IPS DF 4.7 (cell line): ENCODE results near the gene WBP1.

ENCODE experiments used
- DNase-seq: peaks from one replicate; pipeline ENCODE4 v3.0.0-alpha.2; 2013; ENCODE audit warnings: low spot score; ENCODE audit errors: extremely low read depth

Gene WBP1

GRCh38 chr2:74502147-74502719 lies 44.0 kb downstream of the WBP1 start:
- DNase-seq: no peak

DNA sequence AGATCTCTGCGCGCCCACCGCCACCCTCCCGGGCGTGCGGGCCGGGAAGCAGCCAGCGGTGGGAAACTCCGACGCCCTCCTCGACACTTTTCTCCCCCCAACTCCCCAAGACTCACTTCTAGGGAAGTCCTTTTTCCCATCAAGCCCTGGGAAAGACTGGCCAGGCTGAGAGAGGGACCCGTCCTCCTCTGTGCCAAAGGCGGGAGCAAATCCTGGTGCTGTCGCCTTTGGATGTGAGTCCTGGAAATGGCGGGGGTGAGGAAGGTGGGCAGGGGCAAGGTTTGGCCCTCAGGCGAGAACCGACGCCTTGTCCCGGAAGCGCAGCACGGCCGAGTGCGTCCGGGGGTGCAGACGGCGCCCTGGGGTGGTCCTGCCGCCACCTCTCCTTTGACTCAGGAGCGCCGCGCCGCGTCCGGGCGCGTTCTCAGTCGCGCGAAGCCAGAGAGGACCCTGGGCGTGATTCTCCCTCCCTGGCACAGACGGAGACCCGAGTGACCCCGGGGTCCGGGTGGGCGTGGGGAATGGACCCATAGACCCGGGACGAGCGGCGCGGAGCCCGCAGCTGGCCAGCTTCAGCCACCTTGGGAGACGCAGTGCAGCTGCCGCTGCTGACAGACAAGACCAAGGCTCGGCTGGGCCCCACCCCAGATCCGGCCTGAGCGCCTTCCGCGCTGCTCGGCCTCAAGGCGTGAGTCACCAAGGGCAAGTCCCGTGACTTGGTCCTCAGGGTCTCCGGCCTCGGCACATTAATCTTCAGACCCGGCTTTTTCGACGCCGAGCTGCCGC lies 44.7 kb downstream of the WBP1 start:
- no peak for DNase-seq

DNA sequence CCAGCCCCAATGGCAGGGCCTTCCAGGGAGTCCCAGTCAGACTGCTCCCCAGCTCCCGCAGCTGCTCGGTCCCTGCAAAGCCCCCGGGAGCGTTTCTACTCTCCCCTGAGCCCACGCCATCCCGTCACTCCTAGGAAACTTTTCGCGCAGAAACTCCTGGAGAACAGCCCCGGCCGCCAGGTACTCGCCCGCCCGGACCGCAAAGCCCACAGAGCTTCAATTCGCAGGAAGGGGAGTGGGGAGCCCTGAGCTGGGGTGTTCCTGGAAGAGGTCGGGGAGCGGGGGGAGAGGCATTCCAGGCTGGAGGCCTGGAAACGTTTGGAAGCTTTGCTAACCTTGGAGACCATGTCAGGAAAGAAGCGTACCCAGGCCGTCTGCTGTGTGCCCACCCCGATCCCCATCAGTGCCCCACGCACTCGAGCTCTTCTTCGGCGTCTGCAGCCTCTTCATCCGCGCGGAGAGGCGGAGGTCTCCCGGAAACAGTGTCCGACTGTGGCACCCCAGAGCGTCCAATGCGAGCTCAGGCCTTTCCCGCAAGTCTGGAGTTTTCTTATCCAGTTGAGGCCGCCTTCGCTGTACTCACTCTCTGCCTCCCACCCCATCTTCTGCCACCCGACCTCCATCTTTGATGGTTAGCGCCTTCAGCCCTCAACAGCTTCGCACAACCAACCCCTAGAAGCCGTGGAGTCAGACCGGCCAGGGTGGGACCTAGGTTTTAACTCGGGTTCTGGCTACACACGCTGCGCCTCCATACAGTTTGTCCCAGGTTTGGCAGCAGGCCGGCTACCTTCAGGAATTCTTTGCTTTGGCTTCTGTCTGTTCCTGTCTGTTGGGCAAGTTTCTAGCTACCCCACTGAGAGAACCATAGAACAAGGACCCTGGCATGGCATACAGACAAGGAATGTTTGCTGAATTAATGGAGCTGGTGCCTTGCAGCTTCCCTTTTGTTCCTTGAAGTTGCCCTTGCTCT lies 45.6 kb downstream of the WBP1 start:
- no peak for DNase-seq

- DNase-seq: no peak
Observed at GRCh38 chr2:74504591-74504990, 46.4 kb downstream of the WBP1 start.

DNA sequence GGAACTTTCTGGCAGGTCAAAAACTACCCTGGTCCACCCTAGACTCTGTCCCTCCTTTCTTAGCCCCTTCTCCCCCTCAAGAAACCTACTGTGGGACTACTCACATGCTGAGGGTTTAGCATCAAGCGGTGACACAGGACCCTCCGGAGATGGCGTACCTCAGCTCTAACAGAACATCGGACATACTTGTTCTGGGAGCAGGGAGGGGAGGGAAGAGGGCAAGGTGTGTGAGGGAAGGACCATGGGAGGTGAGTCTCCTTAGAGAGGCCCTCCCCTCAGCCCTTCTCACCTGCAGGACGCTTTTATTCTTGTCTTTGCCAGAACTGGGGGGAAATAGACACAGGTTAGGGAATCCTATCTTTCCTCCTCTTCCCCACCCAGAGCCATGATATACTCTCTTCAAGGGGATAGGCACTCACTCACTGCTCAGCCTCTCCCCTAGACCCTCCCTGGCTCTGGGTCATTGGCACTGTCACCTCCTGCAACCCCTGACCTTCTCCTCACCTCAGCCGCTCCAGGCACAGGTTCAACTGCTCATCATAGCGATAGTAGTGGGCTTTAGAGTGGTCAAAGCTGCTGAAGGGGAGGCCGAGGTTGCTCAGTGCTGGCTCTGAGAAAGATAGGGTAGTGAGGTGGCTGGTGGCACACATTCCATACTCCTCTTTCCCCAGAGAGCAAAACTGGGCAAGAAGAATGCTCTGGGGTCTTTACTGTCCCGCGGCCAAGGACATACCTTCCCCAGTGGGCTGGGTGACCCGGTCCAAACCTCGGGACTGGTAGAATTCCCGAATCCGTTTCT lies 47.4 kb downstream of the WBP1 start:
- DNase-seq: no peak

DNA sequence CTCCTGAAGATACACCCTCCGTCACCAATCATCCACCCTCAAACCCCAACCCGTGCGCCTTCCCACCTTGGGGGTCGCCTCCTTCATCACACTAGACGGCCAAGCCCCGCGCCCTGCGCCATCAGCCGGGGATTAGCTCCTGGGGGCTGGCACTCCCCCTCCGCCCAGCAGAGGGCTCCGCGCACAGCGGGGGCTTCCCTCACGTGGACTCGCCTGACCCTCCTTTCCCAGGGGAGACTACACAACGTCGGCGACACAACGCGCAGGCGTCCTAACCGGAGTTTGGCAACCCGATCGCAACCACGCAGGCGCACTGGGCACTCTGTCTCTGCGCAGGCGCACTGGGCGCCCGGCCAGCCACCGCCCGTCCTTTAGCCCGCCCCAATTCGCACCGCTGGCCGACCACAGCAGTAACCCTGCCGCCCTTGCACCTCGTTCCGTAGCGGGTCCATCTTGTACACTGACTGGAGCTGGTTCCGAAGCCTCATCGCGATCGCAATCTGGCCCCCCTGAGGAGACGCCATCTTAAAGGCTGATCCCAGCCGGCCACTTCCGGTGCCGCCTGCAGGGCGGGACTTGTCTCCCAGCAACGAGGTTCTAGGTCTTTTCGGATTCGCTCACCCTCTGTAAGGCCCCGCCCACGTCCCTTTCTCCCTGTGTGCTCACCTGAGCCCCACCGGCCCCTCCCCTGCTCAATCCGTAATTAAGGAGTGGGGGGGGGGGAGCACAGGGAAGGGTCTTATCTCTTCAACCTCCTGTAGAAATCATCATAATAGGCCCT lies 49.1 kb downstream of the WBP1 start, which contains the start of gene PCGF1:
PCGF1 (minus strand) TSS at position 551 of the 781 bp plus-strand sequence; CDS start at position 524, 27 bp downstream.
- DNase-seq: peak; percentile 98

- no peak for DNase-seq
Observed at GRCh38 chr2:74507926-74508520, 49.8 kb downstream of the WBP1 start.

DNA sequence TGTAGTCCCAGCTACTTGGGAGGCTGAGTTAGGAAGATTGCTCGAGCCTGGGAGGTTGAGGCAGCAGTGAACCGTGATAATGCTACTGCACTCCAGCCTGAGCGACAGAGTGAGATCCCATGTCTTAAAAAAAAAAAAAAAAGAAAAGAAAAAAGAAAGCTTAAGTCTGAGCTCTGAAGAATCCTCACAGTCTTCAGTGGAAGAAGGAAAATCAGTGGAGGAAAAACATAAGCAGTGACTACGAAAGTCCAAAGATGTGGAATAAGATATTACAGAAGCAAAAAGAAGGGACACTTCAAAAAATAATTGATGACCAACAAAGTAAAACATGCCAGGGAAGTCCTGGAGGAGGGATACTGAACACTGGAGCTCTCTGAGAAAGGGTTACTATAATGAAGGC lies 52.0 kb downstream of the WBP1 start:
- DNase-seq: no peak
